CD4-positive, alpha-beta T cell (primary cell): ENCODE results near the gene ST6GALNAC3. TPM values are rescaled to one million over a fixed set of nuclear protein-coding genes. Genes with fewer than 3 reads are reported as not detected.

Source experiments
- ATAC-seq: fragments of 200-7000 bp; cut with Tn5 transposase; one replicate; pipeline ENCODE4 v1.10.0; 2022; ENCODE audit warnings: mild to moderate bottlenecking; ENCODE audit not compliant: poor library complexity
- CTCF ChIA-PET: fragments of 350-600 bp; sonication (Branson Sonifier 250); formaldehyde crosslinking; loops from one replicate; lab custom pipeline; 2021; ENCODE audit warnings: antibody characterized with exemption, inconsistent platforms; lab: Charles Lee
- POLR2A ChIA-PET: fragments of 350-600 bp; sonication (Branson Sonifier 250); formaldehyde crosslinking; loops from one replicate; lab custom pipeline; 2021; ENCODE audit warnings: antibody characterized with exemption, inconsistent platforms; lab: Charles Lee
- DNase-seq, 14 experiments: peaks; one replicate each; pipeline ENCODE4 v3.0.0-alpha.2; 2013 to 2020; ENCODE audit warnings: mixed read lengths in 2 of 14
- H3K27ac ChIP-seq, 2 donors: one replicate each; pipeline versions ENCODE4 v1.5.1 to v1.7.0; 2013; ENCODE audit warnings: low read length in 2 of 2, low read depth in 1 of 2, mild to moderate bottlenecking in 1 of 2
- H3K27me3 ChIP-seq, 2 experiments: 1 replicate in 1 of 2; 2 replicates in 1 of 2; pipeline versions ENCODE4 v1.6.1 to v1.7.0; 2013; ENCODE audit warnings: low read length in 2 of 2, control low read depth in 1 of 2, mild to moderate bottlenecking in 1 of 2, moderate library complexity in 1 of 2; ENCODE audit not compliant: insufficient read depth in 2 of 2, control insufficient read depth in 1 of 2
- H3K36me3 ChIP-seq: one replicate; pipeline ENCODE4 v1.6.1; 2013; ENCODE audit warnings: low read length, control low read depth; ENCODE audit not compliant: insufficient read depth
- H3K4me1 ChIP-seq: one replicate; pipeline ENCODE4 v1.6.1; 2013; ENCODE audit warnings: low read length, control low read depth; ENCODE audit not compliant: insufficient read depth
- H3K4me3 ChIP-seq: one replicate; pipeline ENCODE4 v1.5.1; 2013; ENCODE audit warnings: mild to moderate bottlenecking, low read length, moderate library complexity
- H3K9me3 ChIP-seq, 2 experiments: 1 replicate in 1 of 2; 2 replicates in 1 of 2; pipeline versions ENCODE4 v1.6.1 to v1.7.0; 2013; ENCODE audit warnings: low read length in 2 of 2, mild to moderate bottlenecking in 2 of 2, control low read depth in 1 of 2, moderate library complexity in 1 of 2; ENCODE audit not compliant: control insufficient read depth in 1 of 2, insufficient read depth in 1 of 2
- H3K27ac Mint-ChIP-seq: one replicate; pipeline ENCODE4 v1.8.0; 2020; ENCODE audit warnings: mixed read lengths
- H3K27me3 Mint-ChIP-seq: one replicate; pipeline ENCODE4 v1.8.0; 2021; ENCODE audit warnings: mixed read lengths
- H3K36me3 Mint-ChIP-seq: one replicate; pipeline ENCODE4 v1.8.0; 2021; ENCODE audit warnings: low read depth, mixed read lengths
- H3K4me1 Mint-ChIP-seq: one replicate; pipeline ENCODE4 v1.8.0; 2021; ENCODE audit warnings: low read depth, mixed read lengths
- H3K4me3 Mint-ChIP-seq: one replicate; pipeline ENCODE4 v1.8.0; 2020; ENCODE audit warnings: mild to moderate bottlenecking, mixed read lengths
- H3K9me3 Mint-ChIP-seq: one replicate; pipeline ENCODE4 v1.8.0; 2020; ENCODE audit warnings: mixed read lengths
- CTCF ChIP-seq: fragments of 200-600 bp; IDR thresholded peaks from one replicate; pipeline ENCODE4 v1.8.0; 2022; ENCODE audit warnings: antibody characterized with exemption, mild to moderate bottlenecking
- intact Hi-C, 2 experiments: fragments of 100-400 bp; cut with DNase I in 1 of 2; cut with micrococcal nuclease in 1 of 2; formaldehyde crosslinking; loops; one replicate each; pipeline versions ENCODE4 v1.15.1 to v1.9.0; 2023 to 2025; cut with DNase I, micrococcal nuclease
- total RNA-seq, 174 experiments: library from RNA in 2 of 174; stranded (reverse) in 2 of 174; gene quantifications; one replicate each; pipeline ENCODE4 v1.2.3 and lab custom pipeline; 2021 to 2026

Gene ST6GALNAC3
- total RNA-seq, 2 experiments from 2014 or later = 0.77 to 1.3 TPM

GRCh38 chr1:76140227-76140626, 65.7 kb downstream of the ST6GALNAC3 start:
- H3K27me3 Mint-ChIP-seq = no peaks in the 10 kb centered on the region
- no peak overlapping the region for H3K27ac Mint-ChIP-seq
- H3K4me1 ChIP-seq = no peaks in the 10 kb centered on the region
- POLR2A ChIA-PET = no interaction called here
- no peak overlapping the region for H3K4me3 Mint-ChIP-seq
- no peaks in the 10 kb centered on the region for H3K27me3 ChIP-seq
- CTCF ChIA-PET = interaction anchor here (0.6 kb wide), 1 partner anchor 105 kb away, joined by 3 read pairs; no protein-coding TSS in a partner anchor
- H3K4me1 Mint-ChIP-seq = no peaks in the 10 kb centered on the region
- intact Hi-C loops = no loop called here
- H3K9me3 ChIP-seq = no peaks in the 10 kb centered on the region
- no peak overlapping the region for H3K4me3 ChIP-seq
- no peaks in the 10 kb centered on the region for H3K36me3 Mint-ChIP-seq
- H3K27ac ChIP-seq = no peak overlapping the region
- no peak for TF ChIP-seq CTCF
- DNase-seq (no peak), ATAC-seq (no peak)
- no peaks in the 10 kb centered on the region for H3K36me3 ChIP-seq
- H3K9me3 Mint-ChIP-seq = no peaks in the 10 kb centered on the region

- Histone ChIP-seq H3K9me3 (no peaks in the 10 kb centered on the region), H3K4me1 (no peaks in the 10 kb centered on the region), H3K4me3 (no peak overlapping the region), H3K27ac (no peak overlapping the region), H3K36me3 (no peaks in the 10 kb centered on the region), H3K27me3 (no peaks in the 10 kb centered on the region)
- CTCF ChIA-PET = interaction anchor here (0.8 kb wide), 1 partner anchor 12 kb away, joined by 3 read pairs; no protein-coding TSS in a partner anchor
- no peak overlapping the region for H3K4me3 Mint-ChIP-seq
- no peaks in the 10 kb centered on the region for H3K27me3 Mint-ChIP-seq
- no peaks in the 10 kb centered on the region for H3K4me1 Mint-ChIP-seq
- ATAC-seq = no peak
- no peak for DNase-seq
- H3K36me3 Mint-ChIP-seq = no peaks in the 10 kb centered on the region
- no peak for TF ChIP-seq CTCF
- no peaks in the 10 kb centered on the region for H3K9me3 Mint-ChIP-seq
- POLR2A ChIA-PET = no interaction called here
- no peak overlapping the region for H3K27ac Mint-ChIP-seq
- intact Hi-C loops = no loop called here
Measured at GRCh38 chr1:76141929-76142328, 67.4 kb downstream of the ST6GALNAC3 start.

- TF ChIP-seq CTCF = no peak
- Histone ChIP-seq H3K4me3 (no peak overlapping the region), H3K27ac (no peak overlapping the region), H3K4me1 (no peaks in the 10 kb centered on the region), H3K9me3 (no peaks in the 10 kb centered on the region), H3K36me3 (no peaks in the 10 kb centered on the region), H3K27me3 (no peaks in the 10 kb centered on the region)
- H3K27me3 Mint-ChIP-seq = peaks cover 6% of the 10 kb centered on the region
- H3K4me1 Mint-ChIP-seq = no peaks in the 10 kb centered on the region
- ATAC-seq = no peak
- H3K36me3 Mint-ChIP-seq = no peaks in the 10 kb centered on the region
- no peak for DNase-seq
- H3K27ac Mint-ChIP-seq = no peak overlapping the region
- intact Hi-C loops = no loop called here
- no peaks in the 10 kb centered on the region for H3K9me3 Mint-ChIP-seq
- no peak overlapping the region for H3K4me3 Mint-ChIP-seq
- CTCF ChIA-PET = interaction anchor here (0.8 kb wide), 1 partner anchor 11 kb away, joined by 3 read pairs; no protein-coding TSS in a partner anchor
- POLR2A ChIA-PET = no interaction called here
Measured at GRCh38 chr1:76142771-76143540, 68.4 kb downstream of the ST6GALNAC3 start.
